Bronchial epithelial cell (primary cell): ENCODE results near the gene ZP4. TPM values are rescaled to one million over a fixed set of nuclear protein-coding genes. Genes with fewer than 3 reads are reported as not detected.
"Not testable (repeated sequence)": the region's sequence is repeated elsewhere in the genome, so short reads cannot be mapped to it uniquely, and the experiment has no call there.

Experiments used
- DNase-seq: peaks from one replicate; pipeline ENCODE4 v3.0.0-alpha.2; 2010; ENCODE audit warnings: low read depth
- FAIRE-seq: peaks from 2 replicates; lab custom pipeline; 2011; peaks lifted over from hg19 to GRCh38; lab: Jason Lieb, UNC
- H3K27me3 ChIP-seq: 2 replicates; pipeline ENCODE4 v1.5.1; 2011; ENCODE audit warnings: low read length; ENCODE audit not compliant: control insufficient read depth, insufficient read depth
- H3K36me3 ChIP-seq: 2 replicates; pipeline ENCODE4 v1.5.1; 2011; ENCODE audit warnings: low read length; ENCODE audit not compliant: control insufficient read depth, insufficient read depth
- H3K4me3 ChIP-seq: 2 replicates; pipeline ENCODE4 v1.5.1; 2011; ENCODE audit warnings: mild to moderate bottlenecking, low read depth, low read length, control low read depth
- CTCF ChIP-seq: IDR thresholded peaks from 2 replicates; pipeline ENCODE4 v1.5.1; 2011; ENCODE audit warnings: mild to moderate bottlenecking, moderate library complexity, low read length, control low read depth, inconsistent platforms; ENCODE audit not compliant: insufficient read depth, severe bottlenecking
- total RNA-seq: library from RNA; depleted of rRNA; stranded (reverse); fragments of >200 nt; gene quantifications from 2 replicates; pipeline ENCODE4 v1.2.1, GENCODE V29; 2014

The ZP4 gene
- total RNA-seq, 1 donor from 2014 or later = not detected

GRCh38 chr1:237857455-237857854 is 33.3 kb downstream of the ZP4 start:
- Histone ChIP-seq H3K36me3 (no peaks in the 10 kb centered on the region), H3K4me3 (no peak overlapping the region), H3K27me3 (no peaks in the 10 kb centered on the region)
- TF ChIP-seq CTCF = no peak
- DNase-seq = no peak
- FAIRE-seq = no peak

GRCh38 chr1:237852342-237852741 is 38.4 kb downstream of the ZP4 start:
- Histone ChIP-seq H3K36me3 (no peaks in the 10 kb centered on the region), H3K27me3 (no peaks in the 10 kb centered on the region), H3K4me3 (no peak overlapping the region)
- DNase-seq = no peak
- no peak for FAIRE-seq
- TF ChIP-seq CTCF = no peak

GRCh38 chr1:237851210-237851845 is 39.4 kb downstream of the ZP4 start:
- H3K27me3 ChIP-seq = no peaks in the 10 kb centered on the region
- DNase-seq (peak; percentile 41), FAIRE-seq (no peak)

GRCh38 chr1:237843516-237843915 is 47.2 kb downstream of the ZP4 start:
- FAIRE-seq, H3K4me3 ChIP-seq, DNase-seq, H3K27me3 ChIP-seq, H3K36me3 ChIP-seq: not testable (repeated sequence)

More at GRCh38 chr1:237851210-237851845, 39.4 kb downstream of the ZP4 start:
- no peak overlapping the region for H3K4me3 ChIP-seq
- no peaks in the 10 kb centered on the region for H3K36me3 ChIP-seq
- peak; percentile 69 for TF ChIP-seq CTCF

GRCh38 chr1:237841485-237841884 is 49.2 kb downstream of the ZP4 start:
- Histone ChIP-seq H3K36me3 (no peaks in the 10 kb centered on the region), H3K4me3 (no peak overlapping the region), H3K27me3 (no peaks in the 10 kb centered on the region)
- FAIRE-seq = no peak
- no peak for DNase-seq
- no peak for TF ChIP-seq CTCF

- H3K4me3 ChIP-seq = no peak overlapping the region
- no peaks in the 10 kb centered on the region for H3K27me3 ChIP-seq
- FAIRE-seq (no peak), DNase-seq (no peak)
- H3K36me3 ChIP-seq = no peaks in the 10 kb centered on the region
- TF ChIP-seq CTCF = no peak
These were observed 51.7 kb downstream of the ZP4 start for GRCh38 chr1:237838904-237839534.
